ENCODE results near the gene CBFB.

Gene CBFB

GRCh38 chr16:67144943-67145342, 116.0 kb downstream of the CBFB start:
- CTCF ChIA-PET, result interaction anchor here (1.2 to 7.5 kb wide), 3 partner anchors 9 to 127 kb away, joined by 3 to 71 read pairs (median 3); no protein-coding TSS in a partner anchor
- POLR2A ChIA-PET, result no interaction called here
- TF ChIP-seq, protein P1, sequence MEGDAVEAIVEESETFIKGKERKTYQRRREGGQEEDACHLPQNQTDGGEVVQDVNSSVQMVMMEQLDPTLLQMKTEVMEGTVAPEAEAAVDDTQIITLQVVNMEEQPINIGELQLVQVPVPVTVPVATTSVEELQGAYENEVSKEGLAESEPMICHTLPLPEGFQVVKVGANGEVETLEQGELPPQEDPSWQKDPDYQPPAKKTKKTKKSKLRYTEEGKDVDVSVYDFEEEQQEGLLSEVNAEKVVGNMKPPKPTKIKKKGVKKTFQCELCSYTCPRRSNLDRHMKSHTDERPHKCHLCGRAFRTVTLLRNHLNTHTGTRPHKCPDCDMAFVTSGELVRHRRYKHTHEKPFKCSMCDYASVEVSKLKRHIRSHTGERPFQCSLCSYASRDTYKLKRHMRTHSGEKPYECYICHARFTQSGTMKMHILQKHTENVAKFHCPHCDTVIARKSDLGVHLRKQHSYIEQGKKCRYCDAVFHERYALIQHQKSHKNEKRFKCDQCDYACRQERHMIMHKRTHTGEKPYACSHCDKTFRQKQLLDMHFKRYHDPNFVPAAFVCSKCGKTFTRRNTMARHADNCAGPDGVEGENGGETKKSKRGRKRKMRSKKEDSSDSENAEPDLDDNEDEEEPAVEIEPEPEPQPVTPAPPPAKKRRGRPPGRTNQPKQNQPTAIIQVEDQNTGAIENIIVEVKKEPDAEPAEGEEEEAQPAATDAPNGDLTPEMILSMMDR (IDR thresholded peaks at IDR 0.05; ENCODE audit: control extremely low read depth, extremely low read depth, low read depth, missing control alignments), result no peak
- DNase-seq (ENCODE audit: extremely low spot score), result no peak

- ChIA-PET POLR2A (no interaction called here), CTCF (interaction anchor here (1.2 to 7.5 kb wide), 2 partner anchors 8 to 128 kb away, joined by 3 to 71 read pairs; no protein-coding TSS in a partner anchor)
- TF ChIP-seq, protein P1 (IDR thresholded peaks at IDR 0.05; ENCODE audit: control extremely low read depth, extremely low read depth, low read depth, missing control alignments), result no peak
- DNase-seq (ENCODE audit: extremely low spot score), result no peak
Observed at GRCh38 chr16:67145746-67146145, 116.8 kb downstream of the CBFB start.

DNA sequence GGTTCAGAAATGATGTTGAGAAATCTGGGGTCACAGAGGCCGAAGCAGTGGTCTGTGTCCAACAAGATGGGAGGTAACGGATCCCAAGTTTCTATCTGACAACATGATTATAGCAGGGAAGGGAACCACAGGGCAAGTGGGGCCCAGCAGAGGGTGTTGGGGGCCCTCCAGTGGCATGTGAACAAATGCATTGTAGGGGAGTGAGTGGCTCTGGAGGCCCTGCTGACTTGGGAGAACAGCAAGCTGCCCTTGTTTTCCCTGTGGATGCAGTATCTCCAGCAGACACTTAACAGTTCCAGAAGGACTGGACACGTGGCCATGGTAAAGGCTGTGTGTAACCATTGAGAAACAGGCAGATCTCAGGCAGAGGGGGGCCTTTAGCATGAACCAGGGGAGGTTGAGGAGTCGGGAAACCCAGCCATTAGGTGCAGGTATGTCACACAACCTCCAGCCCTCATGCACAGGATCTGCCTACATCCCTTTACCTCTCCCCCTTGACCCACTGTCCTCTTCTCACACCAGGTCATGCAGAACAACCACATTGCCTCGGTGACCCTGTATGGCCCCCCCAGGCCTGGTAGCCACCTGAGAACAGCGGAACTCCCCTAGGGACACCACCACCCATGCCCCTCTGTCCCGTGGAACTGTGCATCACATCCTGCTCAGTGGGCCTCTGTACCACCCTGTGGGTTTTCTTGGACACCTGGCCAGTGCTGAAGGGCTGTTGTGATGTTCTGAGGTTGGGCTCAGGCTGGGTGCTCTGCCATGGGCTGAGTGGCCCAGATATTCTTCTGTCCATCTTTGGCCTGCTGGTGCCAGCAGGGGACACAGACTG, 117.8 kb downstream of the CBFB start:
- ChIA-PET POLR2A (interaction anchor here (0.6 kb wide), 1 partner anchor 8 kb away, joined by 6 read pairs; no protein-coding TSS in a partner anchor), CTCF (interaction anchor here (0.9 to 1.2 kb wide), 2 partner anchors 9 to 186 kb away, joined by 3 to 5 read pairs; partner anchors contain the start of gene CES3)
- no peak for DNase-seq (ENCODE audit: extremely low spot score)
- TF ChIP-seq, protein P1 (IDR thresholded peaks at IDR 0.05; ENCODE audit: control extremely low read depth, extremely low read depth, low read depth, missing control alignments), result peak; percentile 19

- CTCF ChIA-PET, result interaction anchor here (0.9 to 1.2 kb wide), 2 partner anchors 8 to 187 kb away, joined by 3 to 5 read pairs; partner anchors contain the start of gene CES3
- TF ChIP-seq, protein P1 (IDR thresholded peaks at IDR 0.05; ENCODE audit: control extremely low read depth, extremely low read depth, low read depth, missing control alignments), result no peak
Observed at GRCh38 chr16:67147437-67148140, 118.6 kb downstream of the CBFB start.

GRCh38 chr16:67148221-67148620, 119.3 kb downstream of the CBFB start:
- ChIA-PET CTCF (interaction anchor here (1.2 to 1.5 kb wide), 2 partner anchors 19 to 130 kb away, joined by 3 to 4 read pairs; no protein-coding TSS in a partner anchor), POLR2A (no interaction called here)
- TF ChIP-seq, protein P1 (IDR thresholded peaks at IDR 0.05; ENCODE audit: control extremely low read depth, extremely low read depth, low read depth, missing control alignments), result no peak
- no peak for DNase-seq (ENCODE audit: extremely low spot score)

More at GRCh38 chr16:67147437-67148140, 118.6 kb downstream of the CBFB start:
- no peak for DNase-seq (ENCODE audit: extremely low spot score)
- POLR2A ChIA-PET, result interaction anchor here (0.6 kb wide), 1 partner anchor 9 kb away, joined by 6 read pairs; no protein-coding TSS in a partner anchor

DNA sequence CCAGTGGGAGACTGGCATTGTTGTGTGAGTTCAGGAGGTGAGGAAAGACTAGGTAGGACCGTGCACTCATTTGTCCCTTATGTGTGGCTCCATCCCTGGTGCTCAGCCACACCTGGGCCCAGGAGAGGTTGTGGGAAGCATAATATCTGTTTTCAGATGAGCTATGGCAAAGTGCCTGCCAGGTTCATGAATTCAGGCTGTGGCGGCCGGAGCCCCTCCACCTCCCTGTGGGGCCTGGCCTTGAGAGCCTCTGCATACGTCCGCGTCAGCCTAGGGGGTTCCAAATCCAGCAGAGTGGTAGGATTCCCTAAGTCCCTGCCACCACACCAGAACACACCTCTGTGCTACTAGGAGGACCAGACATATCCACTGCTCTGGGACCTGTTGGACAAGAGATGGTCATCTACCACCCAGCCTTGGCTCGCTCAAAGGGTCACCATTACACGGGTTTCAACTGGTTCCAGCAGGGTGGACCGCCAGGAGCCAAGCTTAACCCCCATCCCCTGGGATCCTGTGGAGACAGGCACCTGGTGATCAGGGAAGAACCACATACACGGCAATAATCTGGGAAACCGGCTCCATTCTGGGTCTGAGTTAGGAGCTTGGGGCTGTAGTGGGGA, 119.8 kb downstream of the CBFB start:
- POLR2A ChIA-PET, result interaction anchor here (0.6 kb wide), 1 partner anchor 24 kb away, joined by 3 read pairs; no protein-coding TSS in a partner anchor
- CTCF ChIA-PET, result interaction anchor here (1.2 to 1.5 kb wide), 2 partner anchors 19 to 131 kb away, joined by 3 to 4 read pairs; no protein-coding TSS in a partner anchor
- TF ChIP-seq, protein P1 (IDR thresholded peaks at IDR 0.05; ENCODE audit: control extremely low read depth, extremely low read depth, low read depth, missing control alignments), result no peak
- no peak for DNase-seq (ENCODE audit: extremely low spot score)

Data from GM10248 (cell line).